HEK293T (cell line): ENCODE measurements around the gene SEC14L1.

Source experiments
- CTCF ChIA-PET: fragments of 350-600 bp; formaldehyde crosslinking; extraction: SDS; loops from one replicate; lab custom pipeline; 2021; ENCODE audit warnings: antibody characterized with exemption, inconsistent platforms; lab: Yijun Ruan, JAX
- POLR2A ChIA-PET: fragments of 350-600 bp; formaldehyde crosslinking; extraction: SDS; loops from one replicate; lab custom pipeline; 2020; ENCODE audit warnings: antibody characterized with exemption, inconsistent platforms; lab: Yijun Ruan, JAX
- DNase-seq: peaks from one replicate; pipeline ENCODE4 v3.0.0; 2012; ENCODE audit warnings: mixed read lengths; ENCODE audit errors: extremely low spot score
- ARNT ChIP-seq: fragments of 450-650 bp; IDR thresholded peaks from 2 replicates; pipeline ENCODE4 v1.6.1; 2017; ENCODE audit warnings: mild to moderate bottlenecking
- BHLHE40 ChIP-seq: fragments of 450-650 bp; IDR thresholded peaks from 2 replicates; pipeline ENCODE4 v1.6.1; 2016; ENCODE audit warnings: mild to moderate bottlenecking, moderate library complexity, borderline replicate concordance
- CTBP1 ChIP-seq: fragments of 450-650 bp; IDR thresholded peaks from 2 replicates; pipeline ENCODE4 v1.6.1; 2016; ENCODE audit warnings: borderline replicate concordance
- ELF4 ChIP-seq: fragments of 450-650 bp; IDR thresholded peaks from 2 replicates; pipeline ENCODE4 v1.6.1; 2017; ENCODE audit warnings: antibody characterized with exemption
- FOXA1 ChIP-seq: fragments of 450-650 bp; IDR thresholded peaks from 2 replicates; pipeline ENCODE4 v1.6.1; 2016; ENCODE audit warnings: mild to moderate bottlenecking
- FOXK2 ChIP-seq: fragments of 450-650 bp; IDR thresholded peaks from 2 replicates; pipeline ENCODE4 v1.6.1; 2016; ENCODE audit warnings: mild to moderate bottlenecking
- FOXM1 ChIP-seq: fragments of 450-650 bp; IDR thresholded peaks from 2 replicates; pipeline ENCODE4 v1.6.1; 2017; ENCODE audit warnings: mild to moderate bottlenecking, borderline replicate concordance
- HDGF ChIP-seq: fragments of 450-650 bp; IDR thresholded peaks from 2 replicates; pipeline ENCODE4 v1.6.1; 2017; ENCODE audit warnings: antibody characterized with exemption, borderline replicate concordance
- L3MBTL2 ChIP-seq: fragments of 450-650 bp; conservative IDR thresholded peaks from 2 replicates; pipeline ENCODE4 v1.6.1; 2016; ENCODE audit warnings: mild to moderate bottlenecking
- LEF1 ChIP-seq: fragments of 450-650 bp; IDR thresholded peaks from 2 replicates; pipeline ENCODE4 v1.6.1; 2017; ENCODE audit warnings: mild to moderate bottlenecking, borderline replicate concordance
- NFRKB ChIP-seq: fragments of 450-650 bp; IDR thresholded peaks from 2 replicates; pipeline ENCODE4 v1.6.1; 2016; ENCODE audit warnings: mild to moderate bottlenecking, moderate library complexity
- PKNOX1 ChIP-seq: fragments of 450-650 bp; IDR thresholded peaks from 2 replicates; pipeline ENCODE4 v1.6.1; 2016
- SP1 ChIP-seq: fragments of 450-650 bp; IDR thresholded peaks from 2 replicates; pipeline ENCODE4 v1.6.1; 2017
- SUZ12 ChIP-seq: fragments of 450-650 bp; IDR thresholded peaks from 2 replicates; pipeline ENCODE4 v1.6.1; 2016; ENCODE audit warnings: mild to moderate bottlenecking
- TARDBP ChIP-seq: fragments of 450-650 bp; IDR thresholded peaks from 2 replicates; pipeline ENCODE4 v1.6.1; 2016
- ZNF384 ChIP-seq: fragments of 450-650 bp; IDR thresholded peaks from 2 replicates; pipeline ENCODE4 v1.6.1; 2016

SEC14L1 gene

GRCh38 chr17:77194179-77194578 is 53.4 kb downstream of the SEC14L1 start:
- no peak for TF ChIP-seq TARDBP
- ChIA-PET POLR2A (no interaction called here), CTCF (no interaction called here)
- no peak for DNase-seq

GRCh38 chr17:77196251-77196650 is 55.5 kb downstream of the SEC14L1 start:
- DNase-seq, result no peak
- CTCF ChIA-PET, result no interaction called here
- TF ChIP-seq ZNF384 (no peak), TARDBP (no peak), FOXM1 (no peak), L3MBTL2 (no peak), ARNT (no peak), BHLHE40 (no peak), CTBP1 (no peak), PKNOX1 (no peak), NFRKB (no peak), ELF4 (no peak), SUZ12 (no peak), SP1 (no peak), HDGF (no peak), FOXK2 (no peak), LEF1 (no peak), FOXA1 (no peak)
- POLR2A ChIA-PET, result interaction anchor here (1.3 kb wide), 1 partner anchor 108 kb away, joined by 3 read pairs; no protein-coding TSS in a partner anchor

- no peak for TF ChIP-seq SUZ12
- no peak for TF ChIP-seq FOXM1
- TF ChIP-seq FOXA1, result no peak
- TF ChIP-seq PKNOX1, result no peak
- TF ChIP-seq SP1, result no peak
- no peak for TF ChIP-seq NFRKB
- TF ChIP-seq TARDBP, result no peak
- no peak for TF ChIP-seq HDGF
- TF ChIP-seq FOXK2, result no peak
- no peak for TF ChIP-seq LEF1
- no peak for TF ChIP-seq ARNT
- no peak for DNase-seq
- ChIA-PET CTCF (no interaction called here), POLR2A (interaction anchor here (1.3 kb wide), 1 partner anchor 109 kb away, joined by 3 read pairs; no protein-coding TSS in a partner anchor)
These were observed 56.3 kb downstream of the SEC14L1 start for GRCh38 chr17:77197115-77197514.

- ChIA-PET POLR2A (no interaction called here), CTCF (no interaction called here)
- TF ChIP-seq PKNOX1, result no peak
- TF ChIP-seq SP1, result no peak
- no peak for TF ChIP-seq NFRKB
- no peak for TF ChIP-seq HDGF
- no peak for TF ChIP-seq BHLHE40
- no peak for TF ChIP-seq ARNT
- TF ChIP-seq ZNF384, result no peak
- TF ChIP-seq SUZ12, result no peak
- no peak for TF ChIP-seq L3MBTL2
- TF ChIP-seq FOXA1, result no peak
- no peak for TF ChIP-seq LEF1
- TF ChIP-seq FOXM1, result no peak
- no peak for TF ChIP-seq CTBP1
- TF ChIP-seq ELF4, result no peak
- TF ChIP-seq FOXK2, result no peak
- no peak for TF ChIP-seq TARDBP
- DNase-seq, result no peak
These were observed 59.9 kb downstream of the SEC14L1 start for GRCh38 chr17:77200711-77201110.

GRCh38 chr17:77203436-77203835 is 62.7 kb downstream of the SEC14L1 start:
- ChIA-PET POLR2A (interaction anchor here (1.5 kb wide), 1 partner anchor 21 kb away, joined by 3 read pairs; no protein-coding TSS in a partner anchor), CTCF (interaction anchor here (0.8 kb wide), 1 partner anchor 11 kb away, joined by 4 read pairs; no protein-coding TSS in a partner anchor)
- no peak for DNase-seq
- TF ChIP-seq FOXK2 (no peak), FOXA1 (no peak), PKNOX1 (no peak), LEF1 (no peak), ARNT (no peak), SP1 (no peak), TARDBP (no peak), BHLHE40 (no peak), FOXM1 (no peak), HDGF (no peak), NFRKB (no peak), ELF4 (no peak)

GRCh38 chr17:77203846-77204245 is 63.1 kb downstream of the SEC14L1 start:
- ChIA-PET CTCF (no interaction called here), POLR2A (no interaction called here)

More at GRCh38 chr17:77203846-77204245, 63.1 kb downstream of the SEC14L1 start:
- no peak for DNase-seq
- no peak for TF ChIP-seq CTBP1
- TF ChIP-seq FOXA1, result no peak
- no peak for TF ChIP-seq SP1
- no peak for TF ChIP-seq PKNOX1
- TF ChIP-seq FOXM1, result no peak
- no peak for TF ChIP-seq FOXK2
- no peak for TF ChIP-seq L3MBTL2
- TF ChIP-seq LEF1, result no peak
- no peak for TF ChIP-seq NFRKB
- TF ChIP-seq ELF4, result no peak
- TF ChIP-seq HDGF, result no peak
- no peak for TF ChIP-seq TARDBP
